Mesenchymal stem cell (in vitro differentiated cells and primary cell): Measurements from ENCODE around the gene PKN1. TPM values are rescaled to one million over a fixed set of nuclear protein-coding genes. Genes with fewer than 3 reads are reported as not detected.

ENCODE experiments used
- DNase-seq: peaks from one replicate; pipeline ENCODE4 v3.0.0-alpha.2; 2013
- H2AFZ ChIP-seq: one replicate; pipeline ENCODE4 v1.6.1; 2013; ENCODE audit warnings: low read depth, mild to moderate bottlenecking, control low read depth, inconsistent platforms, low read length, moderate library complexity
- H2AK5ac ChIP-seq: 2 replicates; pipeline ENCODE4 v1.6.1; 2013; ENCODE audit warnings: low read length, moderate library complexity, mild to moderate bottlenecking, inconsistent platforms; ENCODE audit not compliant: severe bottlenecking
- H2BK120ac ChIP-seq: one replicate; pipeline ENCODE4 v1.6.1; 2013; ENCODE audit warnings: low read depth, mild to moderate bottlenecking, inconsistent platforms, low read length, moderate library complexity
- H2BK12ac ChIP-seq, 2 experiments: one replicate each; pipeline ENCODE4 v1.6.1; 2013; ENCODE audit warnings: inconsistent platforms in 2 of 2, low read length in 2 of 2, mild to moderate bottlenecking in 2 of 2, moderate library complexity in 2 of 2, control low read depth in 1 of 2
- H2BK15ac ChIP-seq: one replicate; pipeline ENCODE4 v1.6.1; 2013; ENCODE audit warnings: mild to moderate bottlenecking, low read depth, inconsistent platforms; ENCODE audit not compliant: poor library complexity, severe bottlenecking
- H2BK5ac ChIP-seq: 2 replicates; pipeline ENCODE4 v1.6.1; 2013; ENCODE audit warnings: low read depth, mild to moderate bottlenecking, low read length, control low read depth, inconsistent platforms; ENCODE audit not compliant: poor library complexity, severe bottlenecking
- H3K14ac ChIP-seq, 2 experiments: one replicate each; pipeline ENCODE4 v1.6.1; 2013; ENCODE audit warnings: inconsistent platforms in 2 of 2, low read length in 2 of 2, control low read depth in 1 of 2, mild to moderate bottlenecking in 1 of 2, moderate library complexity in 1 of 2
- H3K18ac ChIP-seq, 2 experiments: one replicate each; pipeline ENCODE4 v1.6.1; 2013; ENCODE audit warnings: inconsistent platforms in 2 of 2, low read length in 2 of 2, control low read depth in 1 of 2, low read depth in 1 of 2, mild to moderate bottlenecking in 1 of 2
- H3K23ac ChIP-seq, 2 experiments: one replicate each; pipeline ENCODE4 v1.6.1; 2013; ENCODE audit warnings: inconsistent platforms in 2 of 2, low read length in 2 of 2, mild to moderate bottlenecking in 2 of 2, moderate library complexity in 2 of 2, control low read depth in 1 of 2
- H3K27ac ChIP-seq: 2 replicates; pipeline ENCODE4 v1.5.1; 2013; ENCODE audit warnings: mild to moderate bottlenecking, moderate library complexity, low read length, control low read depth, inconsistent platforms; ENCODE audit not compliant: poor library complexity, severe bottlenecking
- H3K27me3 ChIP-seq, 2 experiments: 2 replicates each; pipeline versions ENCODE4 v1.6.1 to v1.7.0; 2013; ENCODE audit warnings: low read length in 2 of 2, mild to moderate bottlenecking in 2 of 2, moderate library complexity in 2 of 2, control low read depth in 1 of 2, inconsistent platforms in 1 of 2; ENCODE audit not compliant: control insufficient read depth in 1 of 2, insufficient read depth in 1 of 2
- H3K36me3 ChIP-seq, 2 experiments: 2 replicates each; pipeline versions ENCODE4 v1.6.1 to v1.7.0; 2013; ENCODE audit warnings: low read length in 2 of 2, control low read depth in 1 of 2, inconsistent platforms in 1 of 2, low read depth in 1 of 2, mild to moderate bottlenecking in 1 of 2; ENCODE audit not compliant: insufficient read depth in 2 of 2, control insufficient read depth in 1 of 2
- H3K4ac ChIP-seq, 2 experiments: one replicate each; pipeline ENCODE4 v1.6.1; 2013; ENCODE audit warnings: inconsistent platforms in 2 of 2, low read length in 2 of 2, mild to moderate bottlenecking in 2 of 2, moderate library complexity in 2 of 2, control low read depth in 1 of 2, low read depth in 1 of 2
- H3K4me1 ChIP-seq: 2 replicates; pipeline ENCODE4 v1.6.1; 2013; ENCODE audit warnings: low read depth, low read length, control low read depth; ENCODE audit not compliant: control insufficient read depth, insufficient read depth
- H3K4me2 ChIP-seq: 2 replicates; pipeline ENCODE4 v1.6.1; 2013; ENCODE audit warnings: low read length, mild to moderate bottlenecking, inconsistent platforms; ENCODE audit not compliant: poor library complexity, severe bottlenecking
- H3K4me3 ChIP-seq, 2 experiments: 2 replicates each; pipeline versions ENCODE4 v1.5.1 to v1.7.0; 2013; ENCODE audit warnings: low read length in 2 of 2, mild to moderate bottlenecking in 2 of 2, control low read depth in 1 of 2, low read depth in 1 of 2; ENCODE audit not compliant: insufficient read depth in 1 of 2
- H3K79me1 ChIP-seq: replicated peaks from 2 replicates; pipeline ENCODE4 v1.6.1; 2013; ENCODE audit warnings: mild to moderate bottlenecking, control low read depth, low read length, inconsistent platforms; ENCODE audit not compliant: poor library complexity, severe bottlenecking
- H3K9ac ChIP-seq: 2 replicates; pipeline ENCODE4 v1.7.0; 2013; ENCODE audit warnings: mild to moderate bottlenecking, low read length, moderate library complexity
- H3K9me3 ChIP-seq: 2 replicates; pipeline ENCODE4 v1.7.0; 2013; ENCODE audit warnings: mild to moderate bottlenecking, low read length; ENCODE audit not compliant: control insufficient read depth
- H4K8ac ChIP-seq: one replicate; pipeline ENCODE4 v1.6.1; 2013; ENCODE audit warnings: inconsistent platforms, mild to moderate bottlenecking, low read length, moderate library complexity
- H4K91ac ChIP-seq: one replicate; pipeline ENCODE4 v1.6.1; 2013; ENCODE audit warnings: mild to moderate bottlenecking, low read length, inconsistent platforms
- WGBS: methylation state at CpG from one replicate; pipeline ENCODE4 v1.1.7; 2013; ENCODE audit warnings: mixed read lengths; 5-methylcytosine and 5-hydroxymethylcytosine counted together
- polyA plus RNA-seq, 2 experiments: library from polyadenylated mRNA; stranded (reverse); fragments of 200-250 nt; gene quantifications; one replicate each; pipeline ENCODE4 v1.2.3, GENCODE V29; 2013

Gene PKN1
- polyA plus RNA-seq (2013, experiment 1 of 2) = 75.4 TPM
- 74.2 TPM for polyA plus RNA-seq (2013, experiment 2 of 2)

- peak within 1 kb of the TSS; percentile 86 for H3K9ac ChIP-seq
- H3K9me3 ChIP-seq = no peaks in the 10 kb centered on the region
- H3K27ac ChIP-seq = no peak within 1 kb of the TSS
- 30% methylated on average over 9 of the region's 85 CpGs for WGBS
- H4K8ac ChIP-seq = peak within 1 kb of the TSS; percentile 92
- H4K91ac ChIP-seq = peak within 1 kb of the TSS; percentile 57
- H3K23ac ChIP-seq = peak within 1 kb of the TSS in 1 of 2 experiments; percentile 70
- H2AK5ac ChIP-seq = no peak within 1 kb of the TSS
- H3K4me3 ChIP-seq = peak within 1 kb of the TSS; percentile 88 to 89
- DNase-seq = no peak
- peak within 1 kb of the TSS; percentile 91 for H3K4me2 ChIP-seq
- peak within 1 kb of the TSS; percentile 43 for H2AFZ ChIP-seq
- peak within 1 kb of the TSS; percentile 59 for H2BK120ac ChIP-seq
- H2BK12ac ChIP-seq = peak within 1 kb of the TSS in 1 of 2 experiments; percentile 88
- H2BK15ac ChIP-seq = peak within 1 kb of the TSS; percentile 85
- H3K4me1 ChIP-seq = peaks cover 28% of the 10 kb centered on the region
- H3K27me3 ChIP-seq = peaks cover 3 to 4% of the 10 kb centered on the region in 2 experiments
- peak within 1 kb of the TSS; percentile 75 to 91 for H3K18ac ChIP-seq
- H3K4ac ChIP-seq = peak within 1 kb of the TSS; percentile 20 to 88
- H3K14ac ChIP-seq = peak within 1 kb of the TSS; percentile 27 to 89
- peaks cover 0 to 10% of the 10 kb centered on the region in 2 experiments for H3K36me3 ChIP-seq
- H3K79me1 ChIP-seq = peaks cover 14% of the 10 kb centered on the region
- H2BK5ac ChIP-seq = no peak within 1 kb of the TSS
Measured at GRCh38 chr19:14432791-14433553, at the start of gene PKN1. Gene PKN1, plus strand, starts transcription at chr19:14433306. Its CDS starts 216 bp downstream, at chr19:14433522.

GRCh38 chr19:14383661-14384555, 49.2 kb upstream of the PKN1 start:
- no peak overlapping the region for H2BK5ac ChIP-seq
- H2AFZ ChIP-seq = no peak overlapping the region
- peak overlapping the region; percentile 81 for H2BK120ac ChIP-seq
- 32% methylated on average over 7 of the region's 10 CpGs for WGBS
- H3K27me3 ChIP-seq = no peaks in the 10 kb centered on the region
- H3K4me1 ChIP-seq = peaks cover 26% of the 10 kb centered on the region
- H3K4me3 ChIP-seq = peak overlapping the region in 1 of 2 experiments; percentile 55
- H3K18ac ChIP-seq = peak overlapping the region; percentile 87 to 91
- H4K8ac ChIP-seq = peak overlapping the region; percentile 93
- H3K9ac ChIP-seq = peak overlapping the region; percentile 87
- peak overlapping the region; percentile 14 for H3K4me2 ChIP-seq
- peak overlapping the region; percentile 50 for H3K27ac ChIP-seq
- H3K14ac ChIP-seq = peak overlapping the region in 1 of 2 experiments; percentile 76
- H3K23ac ChIP-seq = peak overlapping the region; percentile 30 to 75
- H2AK5ac ChIP-seq = peak overlapping the region; percentile 88
- H4K91ac ChIP-seq = peak overlapping the region; percentile 96
- peak overlapping the region; percentile 71 for H2BK15ac ChIP-seq
- no peaks in the 10 kb centered on the region for H3K9me3 ChIP-seq
- H3K4ac ChIP-seq = peak overlapping the region; percentile 86 to 89
- H3K36me3 ChIP-seq = peaks cover 3 to 7% of the 10 kb centered on the region in 2 experiments
- H2BK12ac ChIP-seq = peak overlapping the region; percentile 8 to 96
- DNase-seq = peak; percentile 83
- H3K79me1 ChIP-seq = peaks cover 19% of the 10 kb centered on the region

- H3K23ac ChIP-seq = no peak overlapping the region
- peak overlapping the region; percentile 85 for H4K8ac ChIP-seq
- H3K36me3 ChIP-seq = peaks cover 3 to 8% of the 10 kb centered on the region in 2 experiments
- no peak overlapping the region for H2BK5ac ChIP-seq
- H3K14ac ChIP-seq = no peak overlapping the region
- H2AK5ac ChIP-seq = no peak overlapping the region
- H3K4me2 ChIP-seq = no peak overlapping the region
- peak overlapping the region; percentile 19 for H2BK120ac ChIP-seq
- no peaks in the 10 kb centered on the region for H3K9me3 ChIP-seq
- H3K4me1 ChIP-seq = peaks cover 26% of the 10 kb centered on the region
- H3K27ac ChIP-seq = no peak overlapping the region
- H2AFZ ChIP-seq = no peak overlapping the region
- no peak overlapping the region for H3K9ac ChIP-seq
- no peak for DNase-seq
- no peaks in the 10 kb centered on the region for H3K27me3 ChIP-seq
- no peak overlapping the region for H3K4me3 ChIP-seq
- WGBS = 89% methylated on average over 7 of the region's 11 CpGs
- H3K4ac ChIP-seq = peak overlapping the region in 1 of 2 experiments; percentile 87
- peak overlapping the region; percentile 80 for H2BK15ac ChIP-seq
- H2BK12ac ChIP-seq = no peak overlapping the region
- H3K18ac ChIP-seq = no peak overlapping the region
- H4K91ac ChIP-seq = peak overlapping the region; percentile 90
- peaks cover 19% of the 10 kb centered on the region for H3K79me1 ChIP-seq
Measured at GRCh38 chr19:14385492-14385891, 47.6 kb upstream of the PKN1 start.
